Measurements from ENCODE around the gene ITPR2.
"Not testable (repeated sequence)": the region's sequence is repeated elsewhere in the genome, so short reads cannot be mapped to it uniquely, and the experiment has no call there.

The ITPR2 gene

GRCh38 chr12:26786865-26787514 is 46.0 kb downstream of the ITPR2 start:
- DNase-seq (ENCODE audit: low read depth) = no peak

- no peak for DNase-seq (ENCODE audit: low read depth)
Observed at GRCh38 chr12:26786491-26786864, 46.5 kb downstream of the ITPR2 start.

GRCh38 chr12:26783816-26784379 is 49.1 kb downstream of the ITPR2 start:
- not testable (repeated sequence) for DNase-seq (ENCODE audit: low read depth)

- no peak for DNase-seq (ENCODE audit: low read depth)
Observed at GRCh38 chr12:26783131-26783526, 49.9 kb downstream of the ITPR2 start.

GRCh38 chr12:26782372-26783130 is 50.4 kb downstream of the ITPR2 start:
- no peak for DNase-seq (ENCODE audit: low read depth)

GRCh38 chr12:26780656-26781055 is 52.3 kb downstream of the ITPR2 start:
- DNase-seq (ENCODE audit: low read depth) = not testable (repeated sequence)

- not testable (repeated sequence) for DNase-seq (ENCODE audit: low read depth)
Observed at GRCh38 chr12:26778173-26778775, 54.7 kb downstream of the ITPR2 start.

- DNase-seq (ENCODE audit: low read depth) = no peak
Observed at GRCh38 chr12:26777236-26777635, 55.8 kb downstream of the ITPR2 start.

- DNase-seq (ENCODE audit: low read depth) = not testable (repeated sequence)
Observed at GRCh38 chr12:26775991-26776390, 57.0 kb downstream of the ITPR2 start.

- DNase-seq (ENCODE audit: low read depth) = no peak
Observed at GRCh38 chr12:26773313-26774104, 59.5 kb downstream of the ITPR2 start.

- DNase-seq (ENCODE audit: low read depth) = no peak
Observed at GRCh38 chr12:26771861-26772260, 61.1 kb downstream of the ITPR2 start.

GRCh38 chr12:26770239-26771070 is 62.5 kb downstream of the ITPR2 start:
- no peak for DNase-seq (ENCODE audit: low read depth)

- DNase-seq (ENCODE audit: low read depth) = no peak
Observed at GRCh38 chr12:26769611-26770010, 63.4 kb downstream of the ITPR2 start.

GRCh38 chr12:26768611-26769603 is 64.1 kb downstream of the ITPR2 start:
- no peak for DNase-seq (ENCODE audit: low read depth)

GRCh38 chr12:26767865-26768264 is 65.1 kb downstream of the ITPR2 start:
- no peak for DNase-seq (ENCODE audit: low read depth)

GRCh38 chr12:26767116-26767515 is 65.9 kb downstream of the ITPR2 start:
- DNase-seq (ENCODE audit: low read depth) = no peak

GRCh38 chr12:26762186-26762585 is 70.8 kb downstream of the ITPR2 start:
- DNase-seq (ENCODE audit: low read depth) = no peak

- DNase-seq (ENCODE audit: low read depth) = no peak
Observed at GRCh38 chr12:26761775-26762174, 71.2 kb downstream of the ITPR2 start.

GRCh38 chr12:26760657-26761293 is 72.2 kb downstream of the ITPR2 start:
- DNase-seq (ENCODE audit: low read depth) = no peak

Measured in CMK (cell line).